HG03159 (cell line): ENCODE measurements around the gene RAB1B.
"Not testable (repeated sequence)": the region's sequence is repeated elsewhere in the genome, so short reads cannot be mapped to it uniquely, and the experiment has no call there.

ENCODE experiments used
- ATAC-seq: cut with Tn5 transposase; IDR thresholded peaks from one replicate; pipeline ENCODE4 v1.9.1; 2021; ENCODE audit warnings: mild to moderate bottlenecking, moderate library complexity; ENCODE audit not compliant: unreplicated experiment

RAB1B gene

DNA sequence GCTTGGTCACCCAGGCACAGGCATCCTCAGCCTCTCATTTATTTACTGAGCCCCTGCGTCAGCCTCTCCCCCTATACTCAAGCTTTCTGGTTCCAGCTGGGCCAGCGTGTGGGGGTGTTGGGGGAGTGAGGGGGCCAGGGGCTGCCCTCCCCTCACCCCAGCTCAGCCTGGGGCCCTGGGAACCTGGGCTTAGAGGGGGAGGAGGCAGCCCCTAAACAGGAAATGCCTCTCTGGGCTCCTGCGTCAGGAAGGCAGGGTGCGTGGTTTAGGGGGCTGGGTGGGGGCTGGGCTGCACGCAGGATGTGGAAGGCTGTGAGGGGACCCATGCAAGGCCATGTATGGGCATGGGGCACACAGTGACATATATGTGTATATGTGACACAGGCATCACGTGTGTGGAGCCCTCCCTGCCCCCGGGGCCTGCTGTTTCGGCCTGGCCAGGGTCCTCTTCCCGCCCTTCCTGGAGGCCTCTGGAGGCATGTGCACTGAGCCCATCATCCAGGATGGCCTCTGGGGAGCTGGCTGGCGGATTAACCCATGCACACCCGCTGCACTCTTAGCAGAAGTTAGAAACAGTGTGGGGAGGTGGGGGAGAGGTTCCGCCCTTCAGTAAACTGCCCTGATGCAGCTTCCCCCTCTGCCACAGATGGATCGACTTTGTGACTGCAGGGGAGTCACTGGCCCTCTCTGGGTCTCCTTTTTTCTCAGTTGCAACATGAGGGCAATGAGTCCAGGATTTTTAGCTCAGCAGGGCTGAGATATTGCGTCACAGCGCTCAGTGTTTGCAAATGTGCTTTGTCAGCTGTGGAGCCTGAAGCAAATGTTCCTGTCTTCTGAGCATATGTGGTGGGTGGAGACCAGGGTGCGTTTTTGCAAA lies 49.5 kb downstream of the RAB1B start:
- no peak for ATAC-seq

DNA sequence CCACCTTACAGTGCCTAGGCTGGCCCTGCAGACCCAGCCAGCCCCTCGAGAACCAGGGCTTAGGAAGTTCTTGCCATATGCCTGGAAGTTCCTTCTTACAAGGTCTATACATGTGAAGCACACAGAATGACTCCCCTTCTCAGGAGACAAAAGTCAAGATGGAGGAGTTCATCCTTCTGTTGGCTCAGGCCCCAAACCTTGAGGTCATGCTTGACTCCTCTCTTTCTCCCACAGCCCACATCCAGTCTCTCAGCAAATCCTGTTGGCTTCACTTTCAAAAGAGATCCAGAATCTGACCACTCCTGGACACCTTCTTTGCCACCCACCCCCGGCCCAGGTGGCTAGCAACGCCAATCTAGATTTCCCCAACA lies 50.1 kb downstream of the RAB1B start:
- no peak for ATAC-seq

DNA sequence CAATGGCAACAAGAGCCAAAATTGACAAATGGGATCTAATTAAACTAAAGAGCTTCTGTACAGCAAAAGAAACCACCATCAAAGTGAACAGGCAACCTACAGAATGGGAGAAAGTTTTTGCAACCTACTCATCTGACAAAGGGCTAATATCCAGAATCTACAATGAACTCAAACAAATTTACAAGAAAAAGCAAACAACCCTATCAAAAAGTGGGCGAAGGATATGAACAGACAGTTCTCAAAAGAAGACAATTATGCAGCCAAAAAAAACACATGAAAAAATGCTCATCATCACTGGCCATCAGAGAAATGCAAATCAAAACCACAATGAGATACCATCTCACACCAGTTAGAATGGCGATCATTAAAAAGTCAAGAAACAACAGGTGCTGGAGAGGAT lies 51.9 kb downstream of the RAB1B start:
- not testable (repeated sequence) for ATAC-seq

DNA sequence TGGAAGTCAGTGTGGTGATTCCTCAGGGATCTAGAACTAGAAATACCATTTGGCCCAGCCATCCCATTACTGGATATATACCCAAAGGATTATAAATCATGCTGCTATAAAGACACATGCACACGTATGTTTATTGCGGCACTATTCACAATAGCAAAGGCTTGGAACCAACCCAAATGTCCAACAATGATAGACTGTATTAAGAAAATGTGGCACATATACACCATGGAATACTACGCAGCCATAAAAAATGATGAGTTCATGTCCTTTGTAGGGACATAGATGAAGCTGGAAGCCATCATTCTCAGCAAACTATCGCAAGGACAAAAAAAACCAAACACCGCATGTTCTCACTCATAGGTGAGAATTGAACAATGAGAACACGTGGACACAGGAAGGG lies 52.3 kb downstream of the RAB1B start:
- not testable (repeated sequence) for ATAC-seq

DNA sequence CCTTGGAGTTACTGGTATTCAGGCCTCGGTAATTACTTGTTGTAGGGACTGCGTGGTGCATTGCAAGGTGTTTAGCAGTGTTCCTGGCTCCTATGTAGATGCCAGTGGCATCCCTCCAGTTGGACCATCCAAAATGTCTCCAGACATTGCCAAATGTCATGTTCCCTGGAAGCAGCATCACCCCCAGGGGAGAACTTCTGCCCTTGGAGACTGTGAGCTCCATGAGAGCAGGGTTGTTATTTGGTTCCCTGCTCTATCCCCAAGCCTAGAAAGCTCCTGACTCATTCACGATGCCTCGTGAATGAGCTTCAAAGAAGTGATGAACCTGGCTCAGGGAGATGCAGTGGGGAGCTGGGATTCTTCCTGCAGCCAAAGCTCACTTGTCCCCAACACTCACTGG lies 53.2 kb downstream of the RAB1B start:
- ATAC-seq: no peak

DNA sequence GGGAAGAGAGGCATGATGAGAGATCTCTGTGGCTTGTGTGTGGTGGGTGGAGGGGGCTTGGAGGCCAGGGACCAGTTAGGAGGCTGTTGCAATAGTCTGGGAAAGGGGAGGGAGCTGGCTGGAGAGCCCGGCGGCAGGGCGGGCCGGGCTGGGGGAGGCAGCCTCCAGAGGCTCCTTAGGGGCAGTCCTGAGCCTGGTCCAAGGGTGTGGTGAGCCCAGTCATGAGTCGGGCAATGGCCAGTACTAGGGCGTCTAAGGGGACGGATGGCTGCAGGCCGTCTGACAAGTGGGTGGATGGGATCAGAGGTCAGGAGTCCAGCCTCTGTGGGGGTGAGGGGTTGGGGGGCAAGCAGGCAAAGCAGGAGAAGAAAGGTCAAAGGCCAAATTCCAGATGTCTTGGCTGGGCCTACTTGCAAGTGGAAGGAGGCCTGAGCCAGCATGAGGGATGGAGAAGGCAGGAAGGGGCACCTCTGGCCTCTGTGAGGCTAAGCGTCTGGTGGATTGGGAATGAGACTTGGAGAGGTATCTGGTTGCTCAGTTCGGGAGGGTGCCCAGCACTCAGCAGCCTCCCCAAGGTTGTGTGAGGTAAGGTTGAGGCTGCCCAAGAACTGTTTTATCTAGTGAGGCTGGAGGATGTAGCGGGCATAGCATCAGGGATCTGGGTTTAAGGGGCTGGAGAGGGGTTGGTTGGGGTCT lies 54.4 kb downstream of the RAB1B start:
- ATAC-seq: no peak

DNA sequence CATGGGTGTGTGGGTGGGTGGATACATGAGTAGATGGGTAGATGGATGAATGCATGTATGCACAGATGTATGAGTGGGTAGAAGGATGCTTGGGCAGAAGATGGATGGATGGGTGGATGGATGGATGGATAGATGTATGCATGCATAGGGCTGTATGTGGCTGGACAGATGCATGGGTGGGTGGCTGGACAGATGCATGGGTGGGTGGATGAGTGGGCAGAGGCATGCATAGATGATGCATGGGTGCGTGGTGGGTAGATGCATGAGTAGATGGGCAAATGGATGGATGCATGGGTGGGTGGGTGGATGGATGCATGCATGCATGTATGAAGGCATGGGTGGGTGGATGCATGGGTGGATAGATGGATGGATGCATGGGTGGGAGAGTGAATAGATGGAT lies 55.2 kb downstream of the RAB1B start:
- ATAC-seq: no peak

DNA sequence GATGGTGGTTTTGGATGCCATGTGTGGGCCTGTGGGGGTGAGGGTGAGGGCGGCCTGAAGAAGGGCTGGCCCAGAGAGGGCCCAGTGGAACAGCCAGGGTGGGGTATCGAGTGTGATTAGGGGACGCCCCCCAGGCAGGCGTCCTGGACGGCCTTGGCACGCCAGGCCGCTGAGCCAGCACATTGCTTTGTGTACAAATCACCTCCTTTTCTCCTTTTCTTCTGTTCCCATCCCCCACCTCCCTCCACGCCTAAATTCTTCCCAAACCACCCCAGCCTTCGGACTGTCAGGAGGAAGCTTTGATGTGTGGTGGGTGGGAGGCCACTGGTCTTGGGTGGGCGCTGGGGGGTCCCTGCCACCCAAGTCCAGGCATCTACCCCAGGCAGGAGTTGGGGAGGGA lies 56.2 kb downstream of the RAB1B start:
- ATAC-seq: no peak

DNA sequence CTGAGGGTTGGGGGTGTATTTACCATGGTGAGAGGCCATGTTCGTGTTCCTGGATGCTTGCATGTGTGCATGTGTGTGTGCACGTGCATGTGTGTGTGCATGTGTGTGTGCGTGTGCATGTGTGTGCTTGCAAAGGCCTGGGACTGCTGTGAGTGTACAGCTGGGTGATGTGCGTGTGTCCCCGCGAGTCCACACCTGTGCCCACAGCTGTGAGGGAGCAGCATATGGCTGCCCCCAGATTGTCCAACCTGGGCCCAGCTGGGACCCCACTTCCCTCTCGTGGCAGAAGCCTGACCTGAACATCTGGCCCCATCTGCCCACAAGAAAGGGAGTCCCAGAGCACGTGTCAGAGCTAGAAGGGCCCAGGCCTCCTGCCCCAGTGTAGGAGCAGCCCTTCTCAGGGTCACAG lies 56.8 kb downstream of the RAB1B start:
- no peak for ATAC-seq

DNA sequence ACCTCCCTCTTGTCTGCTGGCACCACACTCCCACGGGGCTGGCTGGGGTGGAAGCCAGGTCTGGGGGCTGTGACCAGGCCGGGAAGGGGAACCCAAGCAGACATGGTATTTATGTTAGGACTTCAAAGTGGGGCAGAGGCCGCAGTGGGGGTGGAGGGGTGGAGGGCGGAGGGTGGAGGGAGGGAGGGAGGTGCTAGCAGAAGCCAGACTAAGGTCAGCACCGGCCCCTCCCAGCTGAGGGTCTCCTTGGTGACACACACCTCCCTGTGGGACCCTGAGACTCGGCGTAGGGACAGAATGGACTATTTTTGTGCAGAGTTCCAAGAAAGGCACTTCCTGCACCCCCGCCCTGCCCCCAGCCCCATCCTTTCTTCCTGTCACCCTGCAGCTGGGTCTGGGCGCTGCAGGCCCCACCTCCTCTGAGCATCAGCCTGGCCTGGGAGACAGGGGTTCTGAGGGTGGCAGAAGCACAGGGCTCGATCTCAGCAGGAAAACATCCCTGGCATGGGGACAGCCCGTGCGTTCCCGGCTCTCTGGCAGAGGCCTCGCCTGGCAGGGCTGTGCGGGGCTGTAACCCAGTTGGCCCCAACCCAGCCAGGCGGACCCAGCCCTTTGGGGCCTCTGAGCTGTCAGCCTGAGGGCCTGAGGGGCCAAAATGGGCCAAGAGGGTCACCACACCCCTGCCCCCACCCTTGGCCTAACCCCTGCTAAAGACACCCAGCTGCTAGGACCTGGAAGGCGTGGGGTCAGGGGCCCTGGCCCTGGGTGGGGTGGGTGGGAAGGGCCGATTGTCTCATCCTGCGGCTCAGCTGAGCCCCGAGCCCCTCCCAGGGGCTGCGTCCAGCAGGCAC lies 58.0 kb downstream of the RAB1B start:
- no peak for ATAC-seq
